Colonic mucosa (tissue), 4 donors: ENCODE data around the gene GAPVD1. TPM values are rescaled to one million over a fixed set of nuclear protein-coding genes. Genes with fewer than 3 reads are reported as not detected.

Source experiments
- DNase-seq: peaks from one replicate; pipeline ENCODE4 v3.0.0-alpha.2; 2020
- H3K27ac ChIP-seq: fragments of 200-600 bp; one replicate; pipeline ENCODE4 v1.8.0; 2021
- H3K27me3 ChIP-seq: fragments of 200-600 bp; one replicate; pipeline ENCODE4 v1.8.0; 2021
- H3K36me3 ChIP-seq: fragments of 200-600 bp; one replicate; pipeline ENCODE4 v1.8.0; 2021
- H3K4me1 ChIP-seq: fragments of 200-600 bp; one replicate; pipeline ENCODE4 v1.8.0; 2021; ENCODE audit warnings: mild to moderate bottlenecking
- H3K4me3 ChIP-seq: fragments of 200-600 bp; one replicate; pipeline ENCODE4 v1.8.0; 2021
- H3K9ac ChIP-seq, 2 donors: one replicate each; pipeline ENCODE4 v1.7.0; 2013; ENCODE audit warnings: control low read depth in 2 of 2, low read depth in 2 of 2, low read length in 2 of 2
- H3K9me3 ChIP-seq: fragments of 200-600 bp; one replicate; pipeline ENCODE4 v1.8.0; 2021
- intact Hi-C: fragments of 100-400 bp; cut with DNase I; formaldehyde crosslinking; loops from one replicate; pipeline ENCODE4 v1.14.1; 2022
- total RNA-seq, 2 donors: library from RNA; stranded (reverse); fragmentation: NEBNext Ultra II Directional in 1 of 2; extraction: Animal tissue kit (Norgen Biotek cat#: 25700) in 1 of 2; gene quantifications; one replicate each; pipeline ENCODE4 v1.2.1, GENCODE V29; 2021
- TF ChIP-seq, protein P1 (sequence below): fragments of 200-600 bp; IDR thresholded peaks from one replicate; pipeline ENCODE4 v1.8.0; 2022; ENCODE audit warnings: antibody characterized with exemption, mild to moderate bottlenecking
- donor health status: healthy.
- donor health status: DM: no; HTN: no; CAD: no.
- donor health status: DM: no; HTN: no; CAD: no.

GAPVD1 gene
- total RNA-seq, 2 donors from 2014 or later, result 38.9 to 42.0 TPM

DNA sequence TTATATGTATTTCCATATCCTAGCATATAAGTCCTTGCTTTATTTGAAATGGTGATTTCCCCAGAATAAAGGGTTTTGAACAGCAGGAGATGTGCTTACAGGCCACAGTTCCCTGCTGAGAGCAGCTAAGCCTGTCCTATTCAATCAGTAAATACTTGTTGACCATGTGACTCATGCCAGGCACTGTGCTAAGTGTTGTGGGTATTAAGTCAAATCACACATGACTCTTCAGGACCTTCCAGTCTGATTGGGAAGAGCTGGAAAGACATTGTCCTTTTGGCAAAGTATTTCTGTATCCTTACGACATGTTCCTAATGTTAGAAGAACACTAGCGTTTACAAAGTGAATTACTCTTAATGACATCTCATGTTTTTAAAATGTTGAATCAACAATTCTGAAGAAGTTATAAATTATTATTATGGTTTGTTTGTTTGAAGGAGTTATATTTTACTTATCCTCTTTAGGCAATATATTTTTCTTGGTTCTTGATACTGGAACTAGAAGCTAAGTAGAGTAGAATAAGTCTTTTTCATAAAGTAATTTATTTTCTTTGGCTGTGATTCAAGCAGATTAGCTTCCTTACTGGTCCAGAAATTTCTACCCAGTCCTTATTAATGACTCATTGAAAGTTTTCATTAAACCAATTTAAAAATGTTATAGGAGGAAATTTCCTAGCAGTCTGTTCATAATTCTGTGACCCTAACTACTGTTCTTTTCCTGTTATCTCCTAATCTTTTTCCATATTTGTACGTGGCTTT is 82.1 kb downstream of the GAPVD1 start:
- Histone ChIP-seq H3K9me3 (no peaks in the 10 kb centered on the region), H3K9ac (no peak overlapping the region), H3K27me3 (no peaks in the 10 kb centered on the region), H3K4me3 (no peak overlapping the region), H3K27ac (no peak overlapping the region), H3K36me3 (peaks cover 5% of the 10 kb centered on the region), H3K4me1 (no peaks in the 10 kb centered on the region)
- TF ChIP-seq, protein P1, sequence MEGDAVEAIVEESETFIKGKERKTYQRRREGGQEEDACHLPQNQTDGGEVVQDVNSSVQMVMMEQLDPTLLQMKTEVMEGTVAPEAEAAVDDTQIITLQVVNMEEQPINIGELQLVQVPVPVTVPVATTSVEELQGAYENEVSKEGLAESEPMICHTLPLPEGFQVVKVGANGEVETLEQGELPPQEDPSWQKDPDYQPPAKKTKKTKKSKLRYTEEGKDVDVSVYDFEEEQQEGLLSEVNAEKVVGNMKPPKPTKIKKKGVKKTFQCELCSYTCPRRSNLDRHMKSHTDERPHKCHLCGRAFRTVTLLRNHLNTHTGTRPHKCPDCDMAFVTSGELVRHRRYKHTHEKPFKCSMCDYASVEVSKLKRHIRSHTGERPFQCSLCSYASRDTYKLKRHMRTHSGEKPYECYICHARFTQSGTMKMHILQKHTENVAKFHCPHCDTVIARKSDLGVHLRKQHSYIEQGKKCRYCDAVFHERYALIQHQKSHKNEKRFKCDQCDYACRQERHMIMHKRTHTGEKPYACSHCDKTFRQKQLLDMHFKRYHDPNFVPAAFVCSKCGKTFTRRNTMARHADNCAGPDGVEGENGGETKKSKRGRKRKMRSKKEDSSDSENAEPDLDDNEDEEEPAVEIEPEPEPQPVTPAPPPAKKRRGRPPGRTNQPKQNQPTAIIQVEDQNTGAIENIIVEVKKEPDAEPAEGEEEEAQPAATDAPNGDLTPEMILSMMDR, result no peak
- DNase-seq, result no peak
- intact Hi-C loops, result no loop called here

DNA sequence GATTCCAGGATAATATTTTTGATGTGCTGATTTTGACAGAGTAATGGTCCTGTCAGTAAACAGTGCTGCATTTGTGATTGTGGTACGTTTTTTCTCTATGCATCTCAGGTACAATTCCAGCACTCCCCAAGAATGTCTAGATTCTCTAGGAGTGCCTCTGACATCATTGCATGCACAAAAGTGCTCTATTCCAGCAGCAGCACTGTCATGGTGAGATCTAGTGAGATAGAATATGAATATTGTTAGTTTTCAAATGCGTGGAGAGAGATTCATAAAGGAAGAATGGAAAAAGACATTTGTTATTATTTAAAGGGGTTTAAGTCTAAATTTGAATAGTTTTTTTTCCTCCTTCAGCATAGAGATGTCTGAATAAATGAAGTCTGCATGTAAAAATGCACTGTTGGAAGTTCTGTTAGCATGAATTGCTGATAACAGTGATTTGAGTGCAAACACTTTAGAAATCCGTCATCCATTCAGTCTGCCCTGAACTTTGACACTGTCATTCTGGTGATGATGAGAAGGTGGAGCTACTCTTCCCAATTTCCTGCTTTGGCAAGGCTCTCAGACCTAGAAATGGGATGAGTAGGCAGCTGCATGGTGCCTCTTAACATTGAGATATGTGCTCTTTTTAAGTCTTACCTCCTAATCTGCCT is 84.6 kb downstream of the GAPVD1 start:
- H3K9ac ChIP-seq, result no peak overlapping the region
- no peak overlapping the region for H3K4me3 ChIP-seq
- H3K9me3 ChIP-seq, result no peaks in the 10 kb centered on the region
- TF ChIP-seq, protein P1, result no peak
- intact Hi-C loops, result no loop called here
- H3K36me3 ChIP-seq, result peaks cover 25% of the 10 kb centered on the region
- H3K4me1 ChIP-seq, result no peaks in the 10 kb centered on the region
- H3K27me3 ChIP-seq, result no peaks in the 10 kb centered on the region
- no peak overlapping the region for H3K27ac ChIP-seq
- DNase-seq, result no peak

DNA sequence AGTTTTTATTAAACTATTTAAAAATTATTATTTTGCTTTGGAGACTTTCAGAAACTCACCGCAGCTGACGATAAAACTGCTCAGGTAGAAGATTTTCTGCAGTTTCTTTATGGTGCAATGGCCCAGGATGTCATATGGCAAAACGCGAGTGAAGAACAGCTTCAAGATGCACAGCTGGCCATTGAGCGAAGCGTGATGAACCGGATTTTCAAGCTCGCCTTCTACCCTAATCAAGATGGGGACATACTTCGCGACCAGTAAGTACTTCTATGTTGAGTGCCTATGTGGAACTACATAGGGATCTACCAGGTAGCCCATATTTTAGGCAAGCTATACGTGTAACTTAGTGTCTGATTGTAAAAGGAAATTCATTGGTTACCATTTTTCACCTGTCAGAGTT is 94.0 kb downstream of the GAPVD1 start:
- no peaks in the 10 kb centered on the region for H3K27me3 ChIP-seq
- no peak for DNase-seq
- no peak overlapping the region for H3K4me3 ChIP-seq
- TF ChIP-seq, protein P1, result no peak
- H3K4me1 ChIP-seq, result no peaks in the 10 kb centered on the region
- H3K36me3 ChIP-seq, result peaks cover 17% of the 10 kb centered on the region
- no peak overlapping the region for H3K27ac ChIP-seq
- no peak overlapping the region for H3K9ac ChIP-seq
- intact Hi-C loops, result no loop called here
- no peaks in the 10 kb centered on the region for H3K9me3 ChIP-seq

DNA sequence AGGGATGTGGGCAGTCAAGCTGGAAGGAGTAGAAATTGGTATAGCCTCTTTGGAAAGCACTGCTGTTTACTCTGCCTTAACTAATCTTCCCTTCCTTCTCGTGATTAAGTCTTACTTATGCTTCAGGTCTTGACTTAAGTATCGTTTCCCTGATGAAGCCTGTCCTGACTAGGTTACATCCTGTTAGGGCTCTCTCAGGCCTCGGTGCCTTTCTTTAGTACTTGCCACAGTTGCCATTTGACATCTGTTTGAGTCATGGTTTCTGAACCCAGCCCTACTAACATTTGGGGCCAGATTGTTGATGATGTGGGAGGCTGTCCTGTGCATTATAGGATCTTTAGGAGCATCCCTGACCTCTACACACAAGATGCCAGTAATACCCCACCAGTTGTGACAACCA is 94.4 kb downstream of the GAPVD1 start:
- TF ChIP-seq, protein P1, result no peak
- Histone ChIP-seq H3K4me1 (no peaks in the 10 kb centered on the region), H3K9me3 (no peaks in the 10 kb centered on the region), H3K36me3 (peaks cover 15% of the 10 kb centered on the region), H3K27ac (no peak overlapping the region), H3K9ac (no peak overlapping the region), H3K27me3 (no peaks in the 10 kb centered on the region), H3K4me3 (no peak overlapping the region)
- no peak for DNase-seq
- intact Hi-C loops, result no loop called here

DNA sequence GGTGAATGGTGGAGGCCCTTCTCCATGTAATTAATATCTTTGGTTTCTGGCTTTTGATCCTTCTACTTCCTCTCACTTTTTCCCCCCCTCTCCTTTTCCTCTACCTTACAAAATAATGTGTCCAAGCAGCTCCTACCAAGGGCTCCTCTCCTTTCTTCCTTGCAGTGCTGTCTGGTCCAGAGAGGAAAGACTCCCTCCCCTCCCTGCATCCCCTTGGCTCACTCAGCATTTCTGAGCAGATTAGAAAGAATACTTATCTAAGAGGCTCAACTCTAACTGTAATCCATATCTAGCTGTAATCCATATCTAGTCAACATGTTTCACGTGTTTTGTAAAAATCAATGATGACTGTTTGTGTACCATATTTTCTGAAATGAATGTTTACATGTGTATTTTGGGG is 97.4 kb downstream of the GAPVD1 start:
- Histone ChIP-seq H3K4me1 (no peaks in the 10 kb centered on the region), H3K9me3 (no peaks in the 10 kb centered on the region), H3K36me3 (peaks cover 14% of the 10 kb centered on the region), H3K9ac (no peak overlapping the region), H3K27ac (no peak overlapping the region), H3K27me3 (no peaks in the 10 kb centered on the region), H3K4me3 (no peak overlapping the region)
- DNase-seq, result no peak
- intact Hi-C loops, result no loop called here
- TF ChIP-seq, protein P1, result no peak
